GM20431 (cell line): ENCODE data around the gene LNX2.

Experiments used
- in situ Hi-C: fragments of 300-500 bp; cut with MseI, MboI; formaldehyde crosslinking; loops from one replicate; pipeline ENCODE4 v1.15.0; 2020; ENCODE audit warnings: low sequenced_read_pairs; ENCODE audit not compliant: unreplicated experiment

The LNX2 gene

GRCh38 chr13:27619093-27619727 is 1.1 kb downstream of the LNX2 start:
- in situ Hi-C loops = no loop called here

GRCh38 chr13:27617881-27618321 is 2.4 kb downstream of the LNX2 start:
- in situ Hi-C loops = no loop called here

GRCh38 chr13:27613628-27614027 is 6.7 kb downstream of the LNX2 start:
- in situ Hi-C loops = no loop called here

- in situ Hi-C loops = no loop called here
Observed at GRCh38 chr13:27607125-27607524, 13.2 kb downstream of the LNX2 start.

GRCh38 chr13:27605610-27606200 is 14.6 kb downstream of the LNX2 start:
- in situ Hi-C loops = no loop called here

GRCh38 chr13:27605099-27605498 is 15.2 kb downstream of the LNX2 start:
- in situ Hi-C loops = no loop called here

- in situ Hi-C loops = no loop called here
Observed at GRCh38 chr13:27601803-27602202, 18.5 kb downstream of the LNX2 start.

- in situ Hi-C loops = no loop called here
Observed at GRCh38 chr13:27601208-27601607, 19.1 kb downstream of the LNX2 start.

- in situ Hi-C loops = no loop called here
Observed at GRCh38 chr13:27600711-27601110, 19.6 kb downstream of the LNX2 start.

GRCh38 chr13:27599845-27600553 is 20.3 kb downstream of the LNX2 start:
- in situ Hi-C loops = no loop called here

GRCh38 chr13:27599096-27599495 is 21.2 kb downstream of the LNX2 start:
- in situ Hi-C loops = no loop called here

- in situ Hi-C loops = no loop called here
Observed at GRCh38 chr13:27595055-27595811, 25.1 kb downstream of the LNX2 start.

- in situ Hi-C loops = no loop called here
Observed at GRCh38 chr13:27593267-27593666, 27.1 kb downstream of the LNX2 start.

- in situ Hi-C loops = no loop called here
Observed at GRCh38 chr13:27592865-27593264, 27.5 kb downstream of the LNX2 start.

- in situ Hi-C loops = no loop called here
Observed at GRCh38 chr13:27588405-27588804, 31.9 kb downstream of the LNX2 start.

GRCh38 chr13:27587095-27587746 is 33.1 kb downstream of the LNX2 start:
- in situ Hi-C loops = no loop called here

GRCh38 chr13:27583645-27584044 is 36.7 kb downstream of the LNX2 start:
- in situ Hi-C loops = no loop called here

- in situ Hi-C loops = no loop called here
Observed at GRCh38 chr13:27578121-27579030, 42.0 kb downstream of the LNX2 start.

- in situ Hi-C loops = no loop called here
Observed at GRCh38 chr13:27574661-27575060, 45.7 kb downstream of the LNX2 start.
